ENCODE measurements around the gene NR3C1.

DNA sequence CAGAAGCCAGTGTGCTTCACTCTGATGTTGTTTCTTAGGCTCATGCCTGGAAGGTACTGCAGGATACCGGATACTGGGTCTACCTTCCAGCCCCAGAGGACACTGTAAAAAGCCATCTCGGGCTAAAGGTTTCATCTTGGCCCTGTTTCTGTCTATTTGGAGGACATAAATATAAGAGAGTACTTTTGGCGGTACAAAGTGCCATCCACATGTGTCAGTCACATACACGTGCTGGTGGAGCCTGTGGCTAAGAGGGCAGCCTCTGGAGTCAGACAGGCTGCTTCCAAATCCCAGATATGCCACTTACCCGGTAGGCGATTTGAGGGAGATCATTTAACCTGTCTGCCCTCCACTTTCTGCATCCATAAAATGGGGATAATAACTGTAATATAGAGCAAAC, 160.4 kb downstream of the NR3C1 start:
- TF ChIP-seq CTCF (IDR thresholded peaks at IDR 0.05) (no peak), POLR2A (IDR thresholded peaks at IDR 0.05) (no peak)
